Activated CD8-positive, alpha-beta memory T cell treated with anti-CD3 and anti-CD28 coated beads, Interleukin-2, amount 50 U/mL, for 24 hours (primary cell): ENCODE results near the gene JPH4.

Experiments used
- DNase-seq: peaks from one replicate; pipeline ENCODE4 v3.0.0-alpha.2; 2020; ENCODE audit errors: extremely low read depth

The JPH4 gene

GRCh38 chr14:23563473-23564180, 15.0 kb downstream of the JPH4 start:
- no peak for DNase-seq

GRCh38 chr14:23562822-23563472, 15.6 kb downstream of the JPH4 start:
- DNase-seq = no peak

- no peak for DNase-seq
These were observed 16.4 kb downstream of the JPH4 start for GRCh38 chr14:23561873-23562821.

- DNase-seq = no peak
These were observed 17.3 kb downstream of the JPH4 start for GRCh38 chr14:23561259-23561658.

- no peak for DNase-seq
These were observed 18.6 kb downstream of the JPH4 start for GRCh38 chr14:23559926-23560520.

GRCh38 chr14:23559010-23559925, 19.3 kb downstream of the JPH4 start:
- DNase-seq = no peak

GRCh38 chr14:23558346-23559009, 20.1 kb downstream of the JPH4 start:
- no peak for DNase-seq

- DNase-seq = no peak
These were observed 20.6 kb downstream of the JPH4 start for GRCh38 chr14:23557946-23558345.

GRCh38 chr14:23557521-23557920, 21.1 kb downstream of the JPH4 start:
- DNase-seq = no peak

GRCh38 chr14:23556700-23557440, 21.7 kb downstream of the JPH4 start:
- DNase-seq = no peak

- peak; percentile 78 for DNase-seq
These were observed 22.5 kb downstream of the JPH4 start, which contains the start of gene THTPA for GRCh38 chr14:23555882-23556699. Gene THTPA (plus strand): TSS chr14:23556271. CDS start chr14:23556758, 487 bp downstream.

- no peak for DNase-seq
These were observed 23.1 kb downstream of the JPH4 start for GRCh38 chr14:23555533-23555881.

- peak; percentile 49 for DNase-seq
These were observed 27.1 kb downstream of the JPH4 start, which contains the start of gene ZFHX2 for GRCh38 chr14:23551266-23552028. Gene ZFHX2 (minus strand): TSS chr14:23551765. CDS start chr14:23535325, 16,440 bp downstream.

- no peak for DNase-seq
These were observed 27.8 kb downstream of the JPH4 start for GRCh38 chr14:23550812-23551265.

GRCh38 chr14:23550131-23550811, 28.3 kb downstream of the JPH4 start:
- DNase-seq = no peak

- no peak for DNase-seq
These were observed 30.0 kb downstream of the JPH4 start for GRCh38 chr14:23548351-23549318.
